RCC 7860 (cell line): ENCODE data around the gene GRIP2.

Source experiments
- DNase-seq: peaks from one replicate; pipeline ENCODE4 v3.0.0-alpha.2; 2015; ENCODE audit warnings: low spot score
- FAIRE-seq: peaks from 2 replicates; lab custom pipeline; 2012; peaks lifted over from hg19 to GRCh38; lab: Jason Lieb, UNC

Gene GRIP2

GRCh38 chr3:14440531-14441239, 99.5 kb downstream of the GRIP2 start:
- no peak for DNase-seq

GRCh38 chr3:14440168-14440518, 100.0 kb downstream of the GRIP2 start:
- no peak for DNase-seq
- FAIRE-seq = no peak

More at GRCh38 chr3:14440531-14441239, 99.5 kb downstream of the GRIP2 start:
- no peak for FAIRE-seq

- no peak for FAIRE-seq
- no peak for DNase-seq
Measured at GRCh38 chr3:14439501-14440167, 100.5 kb downstream of the GRIP2 start.
